Hepatocyte (in vitro differentiated cells): ENCODE data around the gene AGRN. TPM values are rescaled to one million over a fixed set of nuclear protein-coding genes. Genes with fewer than 3 reads are reported as not detected.
"Not testable (repeated sequence)": the region's sequence is repeated elsewhere in the genome, so short reads cannot be mapped to it uniquely, and the experiment has no call there.

Experiments used
- DNase-seq: peaks from one replicate; pipeline ENCODE4 v3.0.0-alpha.2; 2016; ENCODE audit warnings: low spot score
- H2AFZ ChIP-seq: fragments of 200-600 bp; sonication (generic); 2 replicates; pipeline ENCODE4 v1.6.0; 2016; ENCODE audit warnings: antibody characterized with exemption, mild to moderate bottlenecking
- H3K27ac ChIP-seq: fragments of 200-600 bp; sonication (generic); 2 replicates; pipeline ENCODE4 v1.5.1; 2016; ENCODE audit warnings: mild to moderate bottlenecking
- H3K27me3 ChIP-seq: fragments of 200-600 bp; sonication (generic); 2 replicates; pipeline ENCODE4 v1.6.1; 2016
- H3K36me3 ChIP-seq: fragments of 200-600 bp; sonication (generic); replicated peaks from 2 replicates; pipeline ENCODE4 v1.5.1; 2016; ENCODE audit warnings: low read depth; ENCODE audit not compliant: insufficient read depth
- H3K4me1 ChIP-seq: fragments of 200-600 bp; sonication (generic); 2 replicates; pipeline ENCODE4 v1.5.1; 2016; ENCODE audit warnings: mild to moderate bottlenecking, moderate library complexity; ENCODE audit not compliant: insufficient read depth
- H3K4me2 ChIP-seq: fragments of 200-600 bp; sonication (generic); 2 replicates; pipeline ENCODE4 v1.6.0; 2016
- H3K4me3 ChIP-seq: fragments of 200-600 bp; sonication (generic); 2 replicates; pipeline ENCODE4 v1.5.1; 2016; ENCODE audit warnings: mild to moderate bottlenecking
- H3K79me2 ChIP-seq: fragments of 200-600 bp; sonication (generic); 2 replicates; pipeline ENCODE4 v1.6.0; 2017; ENCODE audit warnings: mild to moderate bottlenecking
- H3K9me2 ChIP-seq: fragments of 200-600 bp; sonication (generic); replicated peaks from 2 replicates; pipeline ENCODE4 v1.6.0; 2017; ENCODE audit warnings: mild to moderate bottlenecking; ENCODE audit not compliant: insufficient read depth
- H3K9me3 ChIP-seq: fragments of 200-600 bp; sonication (generic); 2 replicates; pipeline ENCODE4 v1.5.1; 2016; ENCODE audit warnings: low read depth, mild to moderate bottlenecking
- H4K20me1 ChIP-seq: fragments of 200-600 bp; sonication (generic); 2 replicates; pipeline ENCODE4 v1.6.0; 2016; ENCODE audit warnings: mild to moderate bottlenecking; ENCODE audit not compliant: insufficient read depth, poor library complexity, severe bottlenecking
- CTCF ChIP-seq: fragments of 200-600 bp; sonication (generic); IDR thresholded peaks from 2 replicates; pipeline ENCODE4 v1.5.1; 2016; ENCODE audit warnings: antibody characterized with exemption, mild to moderate bottlenecking; ENCODE audit not compliant: poor library complexity
- EZH2 ChIP-seq: fragments of 200-600 bp; sonication (generic); IDR thresholded peaks from 2 replicates; pipeline ENCODE4 v1.6.1; 2016; ENCODE audit warnings: antibody characterized with exemption, mild to moderate bottlenecking, borderline replicate concordance
- EZH2phosphoT487 ChIP-seq: fragments of 200-600 bp; sonication (generic); IDR thresholded peaks from one replicate; pipeline ENCODE4 v1.6.1; 2018; ENCODE audit warnings: antibody characterized with exemption, mild to moderate bottlenecking, low read depth, moderate library complexity; ENCODE audit not compliant: unreplicated experiment, severe bottlenecking
- WGBS: methylation state at CpG from one replicate; pipeline ENCODE4 v1.1.6; 2016; ENCODE audit warnings: low lambda C conversion rate; ENCODE audit errors: missing lambda C conversion rate; 5-methylcytosine and 5-hydroxymethylcytosine counted together
- polyA plus RNA-seq: library from polyadenylated mRNA; unstranded; fragments of >200 nt; fragmentation: Nextera tagmentation; extraction: Ambion mirVana; gene quantifications from 2 replicates; pipeline ENCODE4 v1.2.1, GENCODE V29; 2016
- total RNA-seq: library from RNA; depleted of rRNA; stranded (reverse); fragments of >200 nt; gene quantifications from 2 replicates; pipeline ENCODE4 v1.2.3, GENCODE V29; 2014

The AGRN gene
- total and polyA plus RNA-seq, 2 experiments from 2014 or later, result 53.3 to 81.8 TPM

- Histone ChIP-seq H3K9me3 (no peaks in the 10 kb centered on the region), H3K4me2 (no peak overlapping the region), H2AFZ (no peak overlapping the region), H3K36me3 (no peaks in the 10 kb centered on the region), H3K4me1 (no peaks in the 10 kb centered on the region), H3K27me3 (no peaks in the 10 kb centered on the region), H4K20me1 (no peaks in the 10 kb centered on the region), H3K79me2 (no peaks in the 10 kb centered on the region), H3K27ac (no peak overlapping the region), H3K9me2 (no peaks in the 10 kb centered on the region), H3K4me3 (no peak overlapping the region)
- peak; percentile 19 for DNase-seq
- TF ChIP-seq EZH2 (no peak), CTCF (no peak), EZH2phosphoT487 (no peak)
- WGBS, result 90% methylated on average over 14 of the region's 14 CpGs
Observed at GRCh38 chr1:1092894-1093609, 73.1 kb downstream of the AGRN start.

GRCh38 chr1:1093610-1093943 lies 73.7 kb downstream of the AGRN start:
- no peaks in the 10 kb centered on the region for H3K9me2 ChIP-seq
- no peak for DNase-seq
- H3K36me3 ChIP-seq, result no peaks in the 10 kb centered on the region
- TF ChIP-seq EZH2, result no peak
- TF ChIP-seq EZH2phosphoT487, result no peak
- H3K27me3 ChIP-seq, result no peaks in the 10 kb centered on the region
- H3K4me1 ChIP-seq, result no peaks in the 10 kb centered on the region
- no peak overlapping the region for H3K27ac ChIP-seq
- H3K4me3 ChIP-seq, result no peak overlapping the region
- no peaks in the 10 kb centered on the region for H4K20me1 ChIP-seq
- no peaks in the 10 kb centered on the region for H3K79me2 ChIP-seq
- no peaks in the 10 kb centered on the region for H3K9me3 ChIP-seq
- H3K4me2 ChIP-seq, result no peak overlapping the region
- WGBS, result 96% methylated on average over 10 of the region's 10 CpGs
- H2AFZ ChIP-seq, result no peak overlapping the region

GRCh38 chr1:1094981-1095380 lies 75.1 kb downstream of the AGRN start:
- Histone ChIP-seq H3K4me2 (no peak overlapping the region), H2AFZ (no peak overlapping the region), H4K20me1 (no peaks in the 10 kb centered on the region), H3K79me2 (no peaks in the 10 kb centered on the region), H3K4me1 (no peaks in the 10 kb centered on the region), H3K4me3 (no peak overlapping the region), H3K9me2 (no peaks in the 10 kb centered on the region), H3K27ac (no peak overlapping the region), H3K36me3 (no peaks in the 10 kb centered on the region), H3K9me3 (no peaks in the 10 kb centered on the region), H3K27me3 (no peaks in the 10 kb centered on the region)
- WGBS, result 95% methylated on average over 7 of the region's 7 CpGs
- TF ChIP-seq EZH2, result no peak
- TF ChIP-seq CTCF, result no peak
- TF ChIP-seq EZH2phosphoT487, result no peak
- no peak for DNase-seq

DNA sequence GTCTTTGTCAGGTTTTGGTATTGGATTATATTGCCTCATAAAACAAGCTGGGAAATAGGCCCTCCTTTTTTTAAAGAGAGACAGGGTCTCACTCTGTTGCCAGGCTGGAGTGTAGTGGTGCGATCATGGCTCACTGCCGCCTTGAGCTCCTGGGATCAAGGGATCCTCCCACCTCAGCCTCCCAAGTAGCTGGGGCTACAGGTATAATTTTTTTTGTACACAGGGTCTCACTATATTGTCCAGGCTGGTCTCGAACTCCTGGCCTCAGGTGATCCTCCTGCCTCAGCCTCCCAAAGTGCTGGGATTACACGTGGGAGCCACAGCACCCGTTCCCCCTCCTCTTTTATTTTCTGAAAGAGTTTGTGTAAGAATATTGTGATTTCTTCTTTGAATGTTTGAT lies 76.2 kb downstream of the AGRN start:
- DNase-seq, H3K4me2 ChIP-seq, H3K4me3 ChIP-seq, H3K27me3 ChIP-seq, H3K27ac ChIP-seq, H3K36me3 ChIP-seq, H3K9me2 ChIP-seq, H3K4me1 ChIP-seq, H4K20me1 ChIP-seq, H3K79me2 ChIP-seq, H3K9me3 ChIP-seq, H2AFZ ChIP-seq: not testable (repeated sequence)
- WGBS, result 99% methylated on average over 5 of the region's 5 CpGs
